ENCODE results near the gene FTCDNL1.

GRCh38 chr2:199778655-199779054, 72.3 kb downstream of the FTCDNL1 start:
- TF ChIP-seq POLR2AphosphoS5 (IDR thresholded peaks at IDR 0.05; ENCODE audit: borderline replicate concordance, low read depth, low read length) (no peak), EZH2 (IDR thresholded peaks at IDR 0.05) (no peak), FOXP2 (optimal IDR thresholded peaks at IDR 0.05; ENCODE audit: control extremely low read depth, extremely low read length, insufficient read depth) (no peak)
